ENCODE data around the gene ACKR2.

ACKR2 gene

DNA sequence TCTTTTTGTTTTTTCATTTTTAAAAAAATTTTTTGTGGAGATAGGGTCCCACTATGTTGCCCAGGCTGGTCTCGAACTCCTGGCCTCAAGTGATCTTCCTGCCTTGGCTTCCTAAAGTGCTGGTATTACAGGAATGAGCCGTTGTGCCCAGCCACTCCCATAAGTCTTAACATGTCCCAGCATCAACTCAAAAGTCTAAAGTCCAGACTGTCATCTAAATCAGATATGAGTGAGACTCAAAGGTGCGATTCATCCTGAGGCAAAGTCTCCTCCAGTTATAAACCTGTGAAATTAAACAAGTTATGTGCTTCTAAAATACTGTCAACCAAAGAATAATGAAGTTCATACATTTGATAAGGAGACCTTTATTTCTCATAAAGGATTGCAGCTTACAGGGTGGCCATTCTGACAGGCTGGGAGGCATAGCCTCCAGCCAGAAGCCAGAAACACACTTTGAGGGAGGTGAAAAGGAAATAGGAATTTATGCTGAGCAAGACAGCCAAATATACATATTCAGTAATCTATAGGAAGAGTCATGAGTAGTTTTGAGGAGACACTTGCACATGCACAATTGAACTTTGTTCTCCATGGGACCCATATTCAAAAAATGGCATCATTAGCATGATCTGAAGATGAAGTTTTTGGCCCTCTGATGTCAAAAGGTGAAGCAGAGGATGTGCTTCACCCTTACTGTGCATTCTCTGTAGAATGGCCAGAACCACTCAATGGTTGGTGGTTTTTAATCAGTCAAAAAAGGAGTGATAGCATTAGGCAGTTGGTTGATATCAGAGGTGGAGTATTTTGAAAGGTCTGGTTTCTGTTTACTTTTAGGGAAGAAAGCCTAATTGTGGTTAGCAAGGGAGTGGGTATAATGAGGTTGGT is 85.7 kb downstream of the ACKR2 start:
- no peak for DNase-seq

DNA sequence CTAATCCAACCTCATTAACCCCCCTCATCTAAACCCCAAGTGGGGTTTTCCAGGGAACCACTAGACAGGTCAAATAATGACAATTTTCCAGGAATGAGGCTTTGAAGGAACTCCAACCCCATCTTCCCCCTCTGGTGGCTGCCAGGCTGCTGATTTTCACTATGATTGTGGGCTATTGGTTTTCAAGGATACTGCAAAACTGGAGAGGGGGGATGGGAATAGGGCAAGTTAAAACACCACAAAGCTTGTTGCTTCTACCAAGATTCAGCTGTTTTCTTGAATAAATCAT is 86.3 kb downstream of the ACKR2 start:
- no peak for DNase-seq

GRCh38 chr3:42898896-42899675 is 89.8 kb downstream of the ACKR2 start:
- DNase-seq: no peak

DNA sequence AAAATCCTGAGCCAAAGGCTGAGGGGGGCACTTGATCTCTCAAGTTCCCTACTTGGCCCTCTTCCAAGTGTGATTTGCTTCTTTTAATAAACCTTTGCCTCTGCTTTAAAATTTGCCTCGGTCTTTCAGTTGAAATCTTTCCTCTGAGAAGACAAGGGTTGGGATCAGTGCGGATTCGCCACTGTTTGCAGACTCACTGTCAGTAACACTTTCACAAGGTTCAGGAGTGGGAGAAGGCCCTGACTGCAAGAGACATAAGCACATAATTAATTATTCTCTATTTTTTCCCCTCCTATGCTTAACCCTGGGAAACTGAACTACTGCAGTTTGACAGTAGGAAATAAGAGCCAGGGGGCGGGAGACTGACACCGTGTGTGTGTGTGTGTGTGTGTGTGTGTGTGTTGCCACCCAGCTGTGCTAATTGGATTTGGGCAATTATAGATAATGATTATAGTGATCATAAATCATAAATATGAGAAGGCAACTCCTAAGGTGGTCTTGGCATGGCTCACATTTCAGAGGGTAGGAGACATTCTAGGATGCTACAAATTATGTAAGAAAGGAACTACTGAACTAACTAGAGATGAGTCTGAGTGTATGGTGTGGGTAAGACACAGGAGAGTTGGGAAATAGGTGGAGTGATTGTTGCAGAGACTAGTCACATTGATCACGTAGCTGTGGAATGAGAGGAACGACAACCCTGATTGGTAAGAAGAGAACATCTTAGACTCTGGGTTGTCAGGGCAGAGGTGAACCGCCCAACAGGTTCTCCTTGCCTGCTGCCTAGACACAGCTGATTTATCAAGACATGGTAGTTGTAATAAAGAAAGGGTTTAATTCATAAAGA is 91.2 kb downstream of the ACKR2 start:
- DNase-seq: no peak

DNA sequence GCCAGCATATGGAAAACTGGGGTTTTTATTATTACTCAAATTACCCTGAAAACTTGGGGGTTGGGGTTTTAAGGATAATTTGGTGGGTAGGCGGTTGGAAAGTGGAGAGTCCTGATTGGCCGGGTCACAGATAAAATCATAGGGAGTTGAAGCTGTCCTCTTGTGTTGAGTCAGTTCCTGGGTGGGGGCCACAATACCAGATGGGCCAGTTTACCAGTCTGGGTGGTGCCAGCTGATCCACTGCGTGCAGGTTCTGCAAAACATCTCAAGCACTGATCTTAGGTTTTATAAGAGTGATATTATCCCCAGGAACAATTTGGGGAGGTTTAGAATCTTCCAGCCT is 91.8 kb downstream of the ACKR2 start:
- no peak for DNase-seq

DNA sequence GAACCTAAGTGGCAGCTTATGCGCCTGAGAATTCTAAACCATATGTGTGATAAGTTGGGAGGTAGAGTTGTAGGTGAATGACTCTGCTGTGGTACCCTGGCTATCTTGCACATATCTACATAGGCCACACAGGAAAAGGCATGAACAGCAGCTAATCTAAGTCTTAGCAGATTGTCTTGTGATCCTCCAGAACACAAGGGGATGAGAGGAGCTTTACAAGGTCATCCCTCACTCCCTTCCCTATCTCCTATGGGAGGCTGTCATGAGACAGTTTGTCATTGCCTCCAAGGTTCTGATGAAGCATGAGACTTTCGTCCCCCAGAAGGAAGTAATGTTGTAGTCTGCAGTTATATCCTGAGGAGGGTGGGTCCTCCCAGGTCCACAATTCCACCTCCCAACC is 93.0 kb downstream of the ACKR2 start:
- no peak for DNase-seq

GRCh38 chr3:42904076-42904475 is 94.8 kb downstream of the ACKR2 start:
- DNase-seq: no peak

DNA sequence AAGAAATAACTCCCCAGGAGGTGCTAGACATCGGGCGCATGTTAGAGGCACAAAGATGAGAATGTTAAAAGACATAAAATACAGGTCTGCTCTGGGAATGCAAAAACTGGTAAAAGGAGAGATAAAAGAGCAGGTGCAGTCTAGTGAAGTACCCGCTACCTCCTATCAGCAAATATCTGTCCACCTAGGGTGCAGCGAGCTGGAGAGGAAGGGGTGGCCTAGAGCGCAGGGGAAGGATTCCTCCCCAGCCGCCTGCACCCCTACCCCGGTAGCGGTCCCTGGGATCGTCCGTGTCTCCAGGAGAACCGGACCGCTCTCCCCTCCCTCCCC is 96.5 kb downstream of the ACKR2 start:
- DNase-seq: no peak

DNA sequence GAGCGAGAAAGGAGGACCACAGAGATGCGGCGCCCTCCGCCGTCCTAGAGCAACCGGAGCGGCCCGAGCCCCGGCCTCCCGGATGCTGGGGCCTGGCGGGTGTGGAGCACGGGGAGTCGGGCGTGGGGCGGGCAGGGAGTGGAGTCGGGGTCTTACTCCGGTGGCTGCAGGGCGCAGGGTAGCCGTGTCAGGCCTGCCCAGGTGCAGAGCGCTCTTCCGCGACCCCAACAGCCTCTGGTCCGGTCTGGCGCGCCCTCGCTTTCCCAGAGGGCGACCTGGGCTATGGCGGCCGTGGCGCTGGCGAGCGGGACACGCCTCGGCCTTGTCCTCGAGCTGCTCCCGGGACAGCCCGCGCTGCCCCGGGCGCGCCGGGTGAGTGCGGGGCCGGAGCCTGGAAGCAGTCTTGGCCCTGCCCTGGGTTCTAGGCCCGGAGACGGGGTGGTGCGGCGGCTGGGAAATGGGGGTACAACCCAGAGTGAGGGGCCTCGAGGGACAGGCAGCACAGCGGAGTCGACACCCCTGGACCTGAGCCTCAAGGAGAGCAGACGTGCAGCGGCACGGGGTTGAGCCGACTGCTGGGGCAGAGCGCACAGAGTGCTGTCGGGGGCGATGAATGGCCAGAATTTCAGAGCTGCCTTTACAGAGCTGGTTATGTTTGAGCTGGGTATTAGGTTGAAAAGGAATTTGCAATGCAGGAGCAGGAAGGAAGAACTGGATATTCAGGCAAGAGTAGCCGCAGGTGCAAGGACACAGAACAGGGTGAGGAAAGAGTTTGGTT is 97.0 kb downstream of the ACKR2 start, which contains the start of gene ZNF662:
TSS of gene ZNF662 (plus strand) at position 73 of the 778 bp plus-strand sequence. CDS start 1,973 bp downstream, outside the sequence.
- no peak for DNase-seq

- DNase-seq: no peak
Measured at GRCh38 chr3:42906848-42907183, 97.6 kb downstream of the ACKR2 start.

- no peak for DNase-seq
Measured at GRCh38 chr3:42908675-42909074, 99.4 kb downstream of the ACKR2 start.

DNA sequence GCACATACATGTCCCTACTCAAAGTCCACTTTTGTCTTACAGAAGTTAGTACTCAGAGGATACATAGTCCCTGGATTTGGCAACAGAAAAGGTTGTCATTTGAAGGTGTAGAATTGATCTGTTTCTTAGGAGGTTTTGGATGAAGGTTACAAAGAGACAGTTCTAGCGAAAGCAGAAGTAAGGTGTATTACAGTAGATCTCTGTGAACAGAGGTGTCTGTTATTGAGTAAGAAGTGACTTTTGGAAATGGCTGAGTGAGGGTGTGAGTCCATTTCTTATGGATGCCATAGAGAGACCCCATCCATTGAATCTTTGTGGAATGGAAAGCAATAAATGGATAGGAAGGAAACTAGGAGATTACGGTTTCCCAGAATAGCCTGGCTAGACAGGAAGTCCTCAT is 102.3 kb downstream of the ACKR2 start:
- no peak for DNase-seq

DNA sequence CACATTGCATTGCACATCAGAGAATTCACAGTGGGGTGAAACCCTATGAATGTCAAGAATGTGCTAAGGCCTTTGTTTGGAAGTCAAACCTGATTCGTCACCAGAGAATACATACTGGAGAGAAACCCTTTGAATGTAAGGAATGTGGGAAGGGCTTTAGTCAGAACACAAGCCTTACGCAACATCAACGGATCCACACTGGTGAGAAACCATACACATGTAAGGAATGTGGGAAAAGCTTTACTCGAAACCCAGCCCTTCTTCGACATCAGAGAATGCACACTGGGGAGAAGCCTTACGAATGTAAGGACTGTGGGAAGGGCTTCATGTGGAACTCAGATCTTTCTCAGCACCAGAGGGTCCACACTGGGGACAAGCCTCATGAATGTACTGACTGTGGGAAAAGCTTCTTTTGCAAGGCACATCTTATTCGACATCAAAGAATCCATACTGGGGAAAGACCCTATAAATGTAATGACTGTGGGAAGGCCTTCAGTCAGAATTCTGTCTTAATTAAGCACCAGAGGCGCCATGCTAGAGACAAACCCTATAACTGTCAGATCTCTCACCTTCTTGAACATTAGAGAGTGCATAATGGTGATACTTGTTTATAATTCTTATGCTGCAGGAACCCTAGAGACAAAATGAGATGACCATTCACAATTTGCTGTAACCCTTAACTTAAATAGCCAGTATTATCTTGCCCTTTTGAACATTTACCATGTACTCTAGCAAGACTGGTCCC is 105.7 kb downstream of the ACKR2 start:
- no peak for DNase-seq

All from GDM1 (cell line).